ENCODE results near the gene BANF1.
"Not testable (repeated sequence)": the region's sequence is repeated elsewhere in the genome, so short reads cannot be mapped to it uniquely, and the experiment has no call there.

Gene BANF1

GRCh38 chr11:66011785-66012303 lies 9.5 kb downstream of the BANF1 start, which contains the start of gene CST6:
Gene CST6 (plus strand): TSS chr11:66012008. CDS start chr11:66012045, 37 bp downstream.
- no peak for DNase-seq

GRCh38 chr11:66012371-66012945 lies 10.2 kb downstream of the BANF1 start:
- no peak for DNase-seq

DNA sequence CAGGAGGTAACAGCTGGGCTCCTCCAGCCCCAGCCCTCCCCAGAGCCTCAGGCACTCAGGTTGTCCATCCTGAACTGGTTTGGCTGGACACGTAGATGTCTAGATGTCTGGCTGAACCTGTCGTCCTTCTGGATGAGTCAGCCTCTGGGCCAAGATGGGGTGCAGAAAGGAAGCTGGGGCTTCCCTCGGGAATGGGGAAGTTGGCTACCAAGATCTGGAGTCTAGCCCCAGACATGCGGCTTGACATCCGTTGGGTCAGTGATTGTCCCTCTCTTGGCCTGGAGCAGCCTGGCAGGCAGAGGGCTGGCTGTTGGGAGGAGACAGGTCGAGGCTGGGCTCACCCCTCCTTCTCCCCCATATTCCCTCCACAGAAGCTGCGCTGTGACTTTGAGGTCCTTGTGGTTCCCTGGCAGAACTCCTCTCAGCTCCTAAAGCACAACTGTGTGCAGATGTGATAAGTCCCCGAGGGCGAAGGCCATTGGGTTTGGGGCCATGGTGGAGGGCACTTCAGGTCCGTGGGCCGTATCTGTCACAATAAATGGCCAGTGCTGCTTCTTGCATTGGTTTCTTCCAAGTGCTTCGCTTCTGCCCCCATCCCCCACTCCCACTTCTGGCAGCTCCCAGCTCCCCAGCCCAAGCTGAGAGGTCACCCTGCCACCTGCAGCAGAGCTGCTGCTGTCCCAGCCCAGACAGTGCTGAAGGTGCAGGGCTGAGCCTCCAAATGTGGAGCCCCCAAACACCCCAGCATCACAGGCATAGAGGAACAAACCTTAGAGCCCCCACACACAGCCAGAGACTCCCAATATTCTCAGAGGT lies 10.9 kb downstream of the BANF1 start:
- peak; percentile 29 for DNase-seq

DNA sequence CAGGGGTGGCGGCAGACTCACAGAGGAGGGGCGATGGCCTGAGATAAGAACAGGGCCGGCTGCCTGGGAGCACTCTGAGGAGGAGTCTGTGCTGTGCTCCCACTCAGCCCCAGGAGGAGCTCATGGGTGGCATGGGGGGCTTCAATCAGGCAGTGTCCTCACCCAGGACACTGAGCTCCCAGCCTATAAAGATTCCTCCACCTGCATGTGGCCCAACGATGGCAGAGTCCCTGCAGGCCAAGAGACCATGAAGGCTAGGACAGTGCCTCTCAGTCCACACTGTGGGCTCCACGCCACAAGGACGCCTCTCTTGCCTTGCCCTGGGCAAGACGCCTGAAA lies 11.4 kb downstream of the BANF1 start:
- DNase-seq: no peak

DNA sequence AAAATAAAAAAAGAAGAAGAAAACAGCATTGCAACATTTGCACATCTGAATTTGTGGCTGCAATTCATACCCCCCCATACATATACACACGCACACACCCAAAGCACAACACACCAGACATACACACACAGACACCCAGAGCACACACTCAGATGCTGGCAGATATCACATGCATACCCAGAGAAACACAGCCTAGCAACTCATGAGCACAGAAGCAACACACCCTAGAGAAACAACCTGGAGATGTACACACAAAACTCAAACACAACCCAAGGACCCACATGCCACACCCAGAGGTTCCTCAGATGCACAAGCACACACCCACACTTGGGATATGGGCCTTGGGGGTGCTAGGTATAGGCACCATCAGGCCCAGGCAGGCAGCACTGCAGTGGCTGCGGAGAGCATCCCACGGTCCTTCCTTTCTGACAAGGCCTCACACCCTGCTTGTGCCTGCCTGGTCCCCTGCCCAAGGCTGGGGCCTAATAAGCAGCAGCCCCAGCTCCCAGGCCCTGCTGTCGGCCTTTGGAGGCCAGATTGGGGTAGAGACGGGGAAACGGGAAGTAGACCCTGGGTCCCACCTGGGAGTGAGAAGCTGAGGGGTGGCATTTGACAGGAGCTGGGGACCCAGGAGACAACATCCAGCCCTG lies 12.6 kb downstream of the BANF1 start:
- no peak for DNase-seq

DNA sequence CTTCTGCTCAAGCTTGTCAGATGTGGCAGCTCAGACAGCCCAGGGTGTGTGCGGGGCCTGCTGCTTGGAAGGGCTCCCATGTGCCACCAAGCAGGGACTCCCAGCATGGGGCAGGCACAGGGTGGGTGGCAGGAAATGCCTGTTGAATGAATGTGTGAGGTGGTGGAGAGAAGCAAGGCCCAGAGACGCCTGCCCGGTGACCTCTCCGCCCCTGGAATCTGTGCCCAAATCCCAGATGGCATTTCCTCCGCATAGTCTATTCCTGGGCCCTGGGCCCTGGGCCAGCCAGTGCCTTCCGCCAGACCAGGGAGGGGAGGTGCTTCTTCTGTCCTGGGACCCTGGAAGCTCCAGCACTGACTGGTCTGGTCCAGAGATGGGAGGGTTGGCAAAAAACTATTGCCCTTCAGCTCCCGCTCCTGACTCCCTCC lies 13.2 kb downstream of the BANF1 start:
- DNase-seq: peak; percentile 92

GRCh38 chr11:66015936-66016792 lies 13.9 kb downstream of the BANF1 start:
- no peak for DNase-seq

DNA sequence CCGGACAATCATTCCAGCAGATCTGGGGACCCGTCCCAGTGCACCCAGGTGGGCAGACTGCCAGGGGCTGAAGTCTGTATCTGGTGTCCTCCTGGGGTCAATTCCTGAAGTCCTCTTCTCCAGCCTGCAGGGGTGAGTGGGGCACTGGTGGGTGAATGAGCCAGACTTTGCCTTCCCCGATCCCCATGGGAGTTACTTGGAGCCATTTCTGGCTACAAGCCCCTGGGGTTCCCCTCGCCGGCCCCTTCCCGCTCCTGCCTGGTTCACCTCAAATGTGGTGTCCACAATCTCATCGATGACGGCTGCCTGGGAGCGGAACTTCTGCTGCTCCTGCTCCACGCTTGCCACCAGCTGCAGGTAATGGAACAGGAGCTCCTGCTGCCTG lies 14.5 kb downstream of the BANF1 start:
- DNase-seq: no peak

GRCh38 chr11:66017321-66017720 lies 15.0 kb downstream of the BANF1 start:
- DNase-seq: no peak

GRCh38 chr11:66020212-66020611 lies 17.9 kb downstream of the BANF1 start:
- no peak for DNase-seq

- peak; percentile 91 for DNase-seq
These were observed 18.5 kb downstream of the BANF1 start for GRCh38 chr11:66020618-66021357.

DNA sequence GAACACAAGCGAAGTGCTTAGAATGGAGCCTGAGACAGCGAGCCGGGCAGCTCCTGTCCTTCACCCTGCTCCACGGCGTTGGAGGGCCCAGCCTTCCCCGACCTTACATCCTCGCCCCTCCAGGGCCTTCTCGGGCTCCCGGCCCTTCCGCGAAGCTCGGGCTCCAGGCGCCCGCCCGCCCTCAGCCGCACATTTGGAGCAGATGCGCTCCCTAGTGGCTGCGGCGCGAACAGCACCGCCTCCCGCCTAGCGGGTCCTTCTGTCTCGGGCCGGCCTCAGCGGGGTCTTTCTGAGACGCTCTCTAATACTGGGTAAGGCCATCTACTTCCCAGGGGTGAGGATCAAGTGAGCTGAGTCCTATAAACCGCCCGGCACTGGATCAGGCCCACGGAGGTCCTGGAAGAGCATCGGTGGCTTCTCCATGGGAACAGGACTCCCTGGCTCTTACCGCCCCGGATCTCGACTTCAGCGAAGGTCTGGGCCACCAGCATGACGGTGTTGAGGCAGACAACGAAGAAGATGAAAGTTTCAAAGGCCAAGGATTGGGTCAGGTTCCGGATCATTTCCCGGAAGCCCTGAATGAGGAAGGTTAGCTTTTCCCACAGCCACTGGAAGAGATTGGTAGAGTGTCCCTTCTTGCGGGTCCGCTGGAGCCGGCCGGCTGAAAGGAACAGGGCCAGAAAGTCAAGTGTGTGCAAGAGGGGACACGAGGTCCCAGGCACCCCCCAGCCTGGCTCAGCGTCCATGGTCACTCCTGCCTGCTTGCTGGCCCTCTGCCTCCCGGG lies 20.3 kb downstream of the BANF1 start:
- peak; percentile 66 for DNase-seq

- not testable (repeated sequence) for DNase-seq
These were observed 20.8 kb downstream of the BANF1 start for GRCh38 chr11:66023186-66023440.

- DNase-seq: no peak
These were observed 23.8 kb downstream of the BANF1 start, which contains the start of gene CATSPER1 for GRCh38 chr11:66026017-66026529. Gene CATSPER1 (minus strand): TSS chr11:66026479. CDS start chr11:66026379, 100 bp downstream.

DNA sequence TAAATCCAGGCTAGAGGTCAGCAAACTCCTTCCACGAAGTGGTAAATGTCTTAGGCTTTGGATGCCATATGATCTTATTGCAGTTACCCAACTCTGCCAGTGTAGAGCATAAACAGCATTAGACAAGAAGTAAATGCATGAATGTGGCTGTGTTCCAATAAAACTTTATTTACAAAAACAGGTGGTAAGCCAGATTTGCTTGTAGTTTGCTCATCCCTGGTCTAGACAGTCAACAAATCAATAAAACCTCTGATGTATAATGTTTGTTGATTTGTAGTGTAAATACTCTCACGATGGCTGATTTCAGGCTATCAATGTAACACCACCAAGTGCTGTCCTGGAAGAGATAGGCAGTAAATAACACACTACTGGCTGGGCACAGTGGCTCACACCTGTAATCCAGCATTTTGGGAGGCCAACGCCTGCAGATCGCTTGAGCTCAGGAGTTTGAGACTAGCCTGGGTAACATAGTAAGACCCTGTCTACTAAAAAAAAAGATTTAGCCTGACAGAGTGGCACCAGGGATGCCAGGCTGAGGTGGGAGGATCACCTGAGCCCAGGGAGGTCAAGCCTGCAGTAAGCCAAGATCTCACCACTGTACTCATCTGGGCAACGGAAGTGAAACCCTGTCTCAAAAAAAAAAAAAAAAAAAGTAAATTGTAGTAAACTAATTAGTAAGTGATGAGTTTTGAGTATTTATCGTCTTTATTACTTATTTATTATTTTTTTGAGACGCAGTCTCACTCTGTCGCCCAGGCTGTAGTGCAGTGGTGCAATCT lies 30.8 kb downstream of the BANF1 start:
- DNase-seq: no peak

DNA sequence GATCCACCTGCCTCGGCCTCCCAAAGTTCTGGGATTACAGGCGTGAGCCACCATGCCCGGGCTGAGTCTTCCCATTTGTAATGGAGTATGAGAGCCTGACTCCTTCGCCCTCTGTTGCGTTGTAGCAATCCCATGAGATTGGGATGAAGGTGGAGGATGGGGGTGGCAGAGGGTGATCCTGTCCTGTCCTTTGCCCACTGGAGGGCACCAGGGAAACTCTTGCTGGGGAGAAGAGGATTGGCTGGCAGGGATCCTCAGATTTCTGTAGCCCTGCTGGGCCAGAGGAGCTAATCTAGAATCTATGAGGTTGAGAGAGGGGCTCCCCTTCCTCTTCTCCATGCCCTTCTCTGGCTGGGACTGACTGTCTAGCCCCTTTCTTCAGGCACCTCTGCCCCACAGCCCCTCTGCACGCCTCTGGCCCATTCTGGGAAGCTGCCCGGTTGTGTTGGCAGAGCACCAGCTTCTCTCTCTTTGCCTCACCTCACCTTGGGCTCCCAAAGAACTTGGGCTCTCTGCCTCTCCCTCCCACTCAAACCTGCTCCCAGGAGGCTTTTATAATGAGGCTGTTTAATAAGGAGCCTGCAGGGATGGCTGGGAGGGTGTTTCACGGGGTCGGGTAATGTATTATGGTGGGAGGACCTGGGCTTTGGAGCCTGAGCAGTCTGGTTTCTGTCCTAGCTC lies 33.5 kb downstream of the BANF1 start:
- no peak for DNase-seq

DNA sequence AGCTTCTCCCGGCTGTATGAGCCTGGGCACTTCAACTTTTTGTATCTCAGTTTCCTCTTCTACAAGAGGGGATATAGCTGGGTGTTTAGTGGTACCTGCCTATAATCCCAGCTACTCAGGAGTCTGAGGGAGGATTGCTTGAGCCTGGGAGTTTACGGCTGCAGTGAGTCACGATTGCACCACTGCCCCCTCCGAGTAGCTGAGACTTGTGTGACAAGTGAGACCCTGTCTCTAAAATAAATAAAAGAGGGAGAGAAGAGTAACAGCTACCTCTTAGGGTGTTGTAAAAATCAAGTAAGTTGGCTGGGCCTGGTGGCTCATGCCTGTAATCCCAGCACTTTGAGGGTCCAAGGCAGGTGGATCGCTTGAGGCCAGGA lies 34.0 kb downstream of the BANF1 start:
- no peak for DNase-seq

GRCh38 chr11:66037327-66037726 lies 35.0 kb downstream of the BANF1 start:
- DNase-seq: no peak

- DNase-seq: no peak
These were observed 37.5 kb downstream of the BANF1 start for GRCh38 chr11:66039765-66040164.
